HCT116 (cell line): ENCODE data around the gene TRIOBP. TPM values are rescaled to one million over a fixed set of nuclear protein-coding genes. Genes with fewer than 3 reads are reported as not detected.

ENCODE experiments used
- ATAC-seq: fragments of 200-7000 bp; cut with Tn5 transposase; 2 replicates; pipeline ENCODE4 v1.9.1; 2020; ENCODE audit warnings: mild to moderate bottlenecking, moderate library complexity
- BruUV-seq: library from RNA; stranded (reverse); fragments of 400-500 nt; replicated peaks from 2 replicates; lab custom pipeline; 2021; lab: Mats Ljungman, UMichigan
- CTCF ChIA-PET: fragments of 300-600 bp; sonication (Branson Sonifier 250); formaldehyde crosslinking; loops from one replicate; lab custom pipeline; 2021; ENCODE audit warnings: antibody characterized with exemption; lab: Charles Lee
- POLR2A ChIA-PET: fragments of 300-600, 350-600 bp; sonication (Branson Sonifier 250); formaldehyde crosslinking; loops from one replicate; lab custom pipeline; 2021; ENCODE audit warnings: antibody characterized with exemption; lab: Charles Lee
- RAD21 ChIA-PET, 2 experiments: fragments of 300-600 bp; sonication (Branson Sonifier 250); formaldehyde crosslinking; loops; one replicate each; lab custom pipeline; 2023; ENCODE audit warnings: low total read pairs in 2 of 2; ENCODE audit not compliant: uncharacterized antibody in 2 of 2, unreplicated experiment in 2 of 2, low non-redundant PET in 1 of 2; lab: Charles Lee
- DNase-seq: peaks from one replicate; pipeline ENCODE4 v3.0.0-alpha.2; 2010; ENCODE audit warnings: low read depth, low spot score
- H2AFZ ChIP-seq: fragments of 200-600 bp; shearing (Covaris generic), sonication (generic); 2 replicates; pipeline ENCODE4 v1.6.1; 2017; ENCODE audit warnings: low read depth, mixed run types, mixed read lengths, antibody characterized with exemption, low read length; ENCODE audit not compliant: poor library complexity, severe bottlenecking
- H3K27ac ChIP-seq: 2 replicates; pipeline ENCODE4 v1.5.1; 2012; ENCODE audit warnings: low read depth, low read length
- H3K27me3 ChIP-seq: fragments of 200-600 bp; sonication (generic); 2 replicates; pipeline ENCODE4 v1.6.1; 2016; ENCODE audit warnings: mixed run types, low read length, mixed read lengths; ENCODE audit not compliant: insufficient read depth
- H3K36me3 ChIP-seq, 2 experiments: fragments of 200-500 bp in 1 of 2; fragments of 200-600 bp in 1 of 2; sonication (Bioruptor generic) in 1 of 2; sonication (generic) in 1 of 2; 2 replicates each; pipeline versions ENCODE4 v1.5.1 to v1.6.1; 2014 to 2016; ENCODE audit warnings: low read length in 2 of 2, inconsistent platforms in 1 of 2, mixed read lengths in 1 of 2, mixed run types in 1 of 2; ENCODE audit not compliant: insufficient read depth in 2 of 2, control insufficient read depth in 1 of 2
- H3K4me1 ChIP-seq, 2 experiments: fragments of 200-600 bp in 1 of 2; sonication (generic) in 1 of 2; 2 replicates each; pipeline versions ENCODE4 v1.5.1 to v1.6.1; 2012 to 2017; ENCODE audit warnings: low read length in 2 of 2, inconsistent platforms in 1 of 2, mild to moderate bottlenecking in 1 of 2, mixed read lengths in 1 of 2, mixed run types in 1 of 2, moderate library complexity in 1 of 2; ENCODE audit not compliant: insufficient read depth in 2 of 2, control insufficient read depth in 1 of 2
- H3K4me2 ChIP-seq: fragments of 200-600 bp; sonication (generic); 2 replicates; pipeline ENCODE4 v1.6.1; 2017; ENCODE audit warnings: mixed run types, low read length, mixed read lengths
- H3K4me3 ChIP-seq, 2 experiments: fragments of 200-600 bp in 1 of 2; sonication (generic) in 1 of 2; replicated peaks in 1 of 2; 2 replicates each; pipeline ENCODE4 v1.5.1; 2011 to 2016; ENCODE audit warnings: low read length in 2 of 2, control low read depth in 1 of 2, low read depth in 1 of 2, mild to moderate bottlenecking in 1 of 2, mixed read lengths in 1 of 2, mixed run types in 1 of 2
- H3K79me2 ChIP-seq: fragments of 200-600 bp; sonication (generic); 2 replicates; pipeline ENCODE4 v1.6.1; 2017; ENCODE audit warnings: mild to moderate bottlenecking, mixed run types, low read length, moderate library complexity, mixed read lengths; ENCODE audit not compliant: insufficient read depth
- H3K9ac ChIP-seq: fragments of 200-600 bp; sonication (generic); 2 replicates; pipeline ENCODE4 v1.6.1; 2016; ENCODE audit warnings: low read length, mixed read lengths
- H3K9me2 ChIP-seq: fragments of 200-600 bp; sonication (generic), shearing (Covaris generic); 2 replicates; pipeline ENCODE4 v1.6.1; 2017; ENCODE audit warnings: mixed run types, mild to moderate bottlenecking, moderate library complexity; ENCODE audit not compliant: insufficient read depth
- H3K9me3 ChIP-seq, 2 experiments: fragments of 200-500 bp in 1 of 2; fragments of 200-600 bp in 1 of 2; sonication (Bioruptor generic) in 1 of 2; sonication (generic) in 1 of 2; 2 replicates each; pipeline ENCODE4 v1.6.1; 2014 to 2017; ENCODE audit warnings: low read length in 2 of 2, mixed read lengths in 2 of 2, inconsistent platforms in 1 of 2, low read depth in 1 of 2, mild to moderate bottlenecking in 1 of 2, mixed run types in 1 of 2, moderate library complexity in 1 of 2; ENCODE audit not compliant: control insufficient read depth in 1 of 2, insufficient read depth in 1 of 2
- H4K20me1 ChIP-seq: fragments of 200-600 bp; sonication (generic), shearing (Covaris generic); 2 replicates; pipeline ENCODE4 v1.6.1; 2017; ENCODE audit warnings: mixed run types, mild to moderate bottlenecking, moderate library complexity; ENCODE audit not compliant: insufficient read depth
- CEBPB ChIP-seq: IDR thresholded peaks from 2 replicates; pipeline ENCODE4 v1.6.1; 2012; ENCODE audit warnings: low read depth
- EGR1 ChIP-seq: IDR thresholded peaks from 2 replicates; pipeline ENCODE4 v1.6.1; 2012; ENCODE audit warnings: low read depth
- ELF1 ChIP-seq: IDR thresholded peaks from 2 replicates; pipeline ENCODE4 v1.6.1; 2012; ENCODE audit warnings: low read depth, borderline replicate concordance
- FOSL1 ChIP-seq: IDR thresholded peaks from 2 replicates; pipeline ENCODE4 v1.6.1; 2012; ENCODE audit warnings: low read depth
- JUND ChIP-seq: IDR thresholded peaks from 2 replicates; pipeline ENCODE4 v1.6.1; 2012
- POLR2A ChIP-seq: IDR thresholded peaks from 2 replicates; pipeline ENCODE4 v1.7.0; 2011; ENCODE audit warnings: borderline replicate concordance; ENCODE audit not compliant: insufficient read depth, insufficient read length; ENCODE audit errors: extremely low read depth
- POLR2AphosphoS5 ChIP-seq: IDR thresholded peaks from 2 replicates; pipeline ENCODE4 v1.6.1; 2011; ENCODE audit warnings: mild to moderate bottlenecking, low read depth, low read length, moderate library complexity
- RAD21 ChIP-seq: IDR thresholded peaks from 2 replicates; pipeline ENCODE4 v1.6.1; 2012; ENCODE audit warnings: low read depth, mild to moderate bottlenecking
- YY1 ChIP-seq: IDR thresholded peaks from 2 replicates; pipeline ENCODE4 v1.6.1; 2011; ENCODE audit warnings: low read length, low read depth, moderate library complexity, mild to moderate bottlenecking; ENCODE audit not compliant: insufficient replicate concordance; ENCODE audit errors: extremely low read depth
- intact Hi-C: fragments of 100-400 bp; cut with micrococcal nuclease; formaldehyde crosslinking; loops from 2 replicates; pipeline ENCODE4 v1.10.0; 2022
- total RNA-seq: library from RNA; stranded (reverse); gene quantifications from one replicate; pipeline ENCODE4 v1.2.1, GENCODE V29; 2021; ENCODE audit not compliant: unreplicated experiment

TRIOBP gene
- total RNA-seq, 1 experiment from 2014 or later: 244 TPM

GRCh38 chr22:37684803-37685615 lies 11.8 kb upstream of the TRIOBP start:
- ChIA-PET POLR2A (interaction anchor here (0.8 to 2.2 kb wide), 2 partner anchors 10 to 67 kb away, joined by 6 to 9 read pairs; partner anchors contain the start of gene LGALS1), CTCF (interaction anchor here (0.6 to 2.3 kb wide), 4 partner anchors 10 to 42 kb away, joined by 3 to 8 read pairs (median 4); no protein-coding TSS in a partner anchor), RAD21 (no interaction called here)
- H3K9ac ChIP-seq: no peak overlapping the region
- H3K36me3 ChIP-seq: peaks cover 0 to 13% of the 10 kb centered on the region in 2 experiments; a peak in 1 of 4 replicates
- H4K20me1 ChIP-seq: peaks cover 4% of the 10 kb centered on the region; the same call in 1 of the 2 replicates
- no peaks in the 10 kb centered on the region for H3K27me3 ChIP-seq
- H3K4me3 ChIP-seq: no peak overlapping the region
- peaks cover 32 to 71% of the 10 kb centered on the region in 2 experiments for H3K4me1 ChIP-seq
- no peaks in the 10 kb centered on the region for H3K9me2 ChIP-seq
- DNase-seq (no peak), ATAC-seq (no peak)
- H3K9me3 ChIP-seq: no peaks in the 10 kb centered on the region
- no peak overlapping the region for H2AFZ ChIP-seq
- peaks cover 28% of the 10 kb centered on the region for H3K79me2 ChIP-seq
- peak overlapping the region; percentile 90; the same call in 1 of the 2 replicates for H3K4me2 ChIP-seq
- no TSS peak for BruUV-seq
- TF ChIP-seq CEBPB (no peak), ELF1 (no peak), YY1 (no peak), FOSL1 (no peak), RAD21 (no peak), EGR1 (no peak), JUND (no peak), POLR2A (no peak), POLR2AphosphoS5 (no peak)
- H3K27ac ChIP-seq: no peak overlapping the region
- intact Hi-C loops: loop anchor here (5.0 kb wide), 1 partner anchor 62 kb away; no protein-coding TSS in a partner anchor
